B cell (primary cell): ENCODE data around the gene ATP7B. TPM values are rescaled to one million over a fixed set of nuclear protein-coding genes. Genes with fewer than 3 reads are reported as not detected.
A peak's percentile ranks its signal among the peaks of the same experiment; 100 is the strongest.

Experiments
- ATAC-seq: fragments of 200-7000 bp; cut with Tn5 transposase; one replicate; pipeline ENCODE4 v1.10.0; 2021; ENCODE audit warnings: low read depth, mild to moderate bottlenecking, moderate number of reproducible peaks, moderate library complexity
- CTCF ChIA-PET: fragments of 350-600 bp; sonication (Branson Sonifier 250); formaldehyde crosslinking; loops from one replicate; lab custom pipeline; 2021; ENCODE audit warnings: antibody characterized with exemption, inconsistent platforms; lab: Charles Lee
- POLR2A ChIA-PET: fragments of 350-600 bp; sonication (Branson Sonifier 250); formaldehyde crosslinking; loops from one replicate; lab custom pipeline; 2021; ENCODE audit warnings: antibody characterized with exemption; lab: Charles Lee
- DNase-seq: peaks from one replicate; pipeline ENCODE4 v3.0.0; 2013
- H2AFZ ChIP-seq: 2 replicates; pipeline ENCODE4 v1.6.1; 2012; ENCODE audit warnings: mild to moderate bottlenecking, low read depth, low read length; ENCODE audit not compliant: insufficient read depth, poor library complexity, severe bottlenecking
- H3K27ac ChIP-seq, 2 donors: 1 replicate in 1 of 2; 2 replicates in 1 of 2; pipeline ENCODE4 v1.5.1; 2012 to 2013; ENCODE audit warnings: low read length in 2 of 2, mild to moderate bottlenecking in 2 of 2, moderate library complexity in 1 of 2
- H3K27me3 ChIP-seq, 4 experiments: fragments of 200-600 bp in 1 of 4; sonication (generic) in 1 of 4; replicated peaks in 1 of 4; 1 replicate in 2 of 4; 2 replicates in 2 of 4; pipeline versions ENCODE4 v1.6.1 to v1.7.0; 2013 to 2016; ENCODE audit warnings: low read length in 3 of 4, mild to moderate bottlenecking in 2 of 4, mixed read lengths in 1 of 4, moderate library complexity in 1 of 4; ENCODE audit not compliant: insufficient read depth in 4 of 4, control insufficient read depth in 3 of 4; ENCODE audit errors: control extremely low read depth in 1 of 4
- H3K36me3 ChIP-seq, 2 experiments: replicated peaks in 1 of 2; 1 replicate in 1 of 2; 2 replicates in 1 of 2; pipeline versions ENCODE4 v1.6.1 to v1.7.1; 2013; ENCODE audit warnings: low read length in 1 of 2; ENCODE audit not compliant: insufficient read depth in 2 of 2, control insufficient read depth in 1 of 2; ENCODE audit errors: control extremely low read depth in 1 of 2, extremely low read depth in 1 of 2
- H3K4me1 ChIP-seq, 2 donors: fragments of 200-600 bp in 1 of 2; sonication (generic) in 1 of 2; 1 replicate in 1 of 2; 2 replicates in 1 of 2; pipeline versions ENCODE4 v1.5.1 to v1.6.1; 2013 to 2017; ENCODE audit warnings: low read length in 2 of 2; ENCODE audit not compliant: control insufficient read depth in 2 of 2, insufficient read depth in 2 of 2
- H3K4me2 ChIP-seq: replicated peaks from 2 replicates; pipeline ENCODE3; 2012; ENCODE audit warnings: mild to moderate bottlenecking, low read depth, low read length; ENCODE audit not compliant: poor library complexity, severe bottlenecking
- H3K4me3 ChIP-seq, 5 experiments: fragments of 200-600 bp in 1 of 5; sonication (generic) in 1 of 5; 1 replicate in 3 of 5; 2 replicates in 2 of 5; pipeline versions ENCODE4 v1.5.1 to v1.7.0; 2011 to 2016; ENCODE audit warnings: low read length in 4 of 5, mild to moderate bottlenecking in 4 of 5, low read depth in 2 of 5, control low read depth in 1 of 5, moderate library complexity in 1 of 5; ENCODE audit not compliant: insufficient read depth in 1 of 5; ENCODE audit errors: control extremely low read depth in 1 of 5, extremely low read depth in 1 of 5
- H3K79me2 ChIP-seq: fragments of 200-600 bp; sonication (generic); one replicate; pipeline ENCODE4 v1.6.0; 2016; ENCODE audit warnings: low read length; ENCODE audit not compliant: control insufficient read depth, insufficient read depth
- H3K9ac ChIP-seq: fragments of 200-600 bp; sonication (generic); 2 replicates; pipeline ENCODE4 v1.6.1; 2017; ENCODE audit warnings: mild to moderate bottlenecking, low read length, moderate library complexity
- H3K9me3 ChIP-seq, 3 donors: one replicate each; pipeline versions ENCODE4 v1.6.1 to v1.7.1; 2013; ENCODE audit warnings: low read length in 2 of 3; ENCODE audit not compliant: control insufficient read depth in 2 of 3, insufficient read depth in 1 of 3; ENCODE audit errors: control extremely low read depth in 1 of 3
- H4K20me1 ChIP-seq: 2 replicates; pipeline ENCODE4 v1.6.0; 2012; ENCODE audit warnings: mild to moderate bottlenecking, low read length; ENCODE audit not compliant: insufficient read depth, control insufficient read depth, poor library complexity, severe bottlenecking
- H3K27ac Mint-ChIP-seq: one replicate; pipeline ENCODE4 v1.8.0; 2021; ENCODE audit warnings: mixed read lengths
- H3K27me3 Mint-ChIP-seq: one replicate; pipeline ENCODE4 v1.8.0; 2021; ENCODE audit warnings: mixed read lengths
- H3K4me1 Mint-ChIP-seq: one replicate; pipeline ENCODE4 v1.8.0; 2021; ENCODE audit warnings: mixed read lengths
- H3K4me3 Mint-ChIP-seq: one replicate; pipeline ENCODE4 v1.8.0; 2021; ENCODE audit warnings: mixed read lengths
- H3K9me3 Mint-ChIP-seq: one replicate; pipeline ENCODE4 v1.8.0; 2022; ENCODE audit warnings: mixed read lengths; ENCODE audit not compliant: insufficient read depth
- EZH2 ChIP-seq: IDR thresholded peaks from 2 replicates; pipeline ENCODE4 v1.6.1; 2012; ENCODE audit warnings: borderline replicate concordance, low read depth, mild to moderate bottlenecking, moderate library complexity, low read length; ENCODE audit not compliant: insufficient read depth, poor library complexity, severe bottlenecking
- WGBS: methylation state at CpG from one replicate; pipeline ENCODE4 v1.1.5; 2013; ENCODE audit warnings: missing lambda C conversion rate; ENCODE audit not compliant: insufficient coverage; 5-methylcytosine and 5-hydroxymethylcytosine counted together
- intact Hi-C: fragments of 100-400 bp; cut with micrococcal nuclease; formaldehyde crosslinking; loops from one replicate; pipeline ENCODE4 v1.10.0; 2022
- polyA plus RNA-seq: library from polyadenylated mRNA; depleted of rRNA; stranded (reverse); fragments of >200 nt; gene quantifications from 2 replicates; pipeline ENCODE4 v1.2.3, GENCODE V29; 2012
- total RNA-seq, 2 donors: library from RNA; stranded (reverse); fragments of 120-200 nt in 1 of 2; gene quantifications; 1 replicate in 1 of 2; 2 replicates in 1 of 2; pipeline versions ENCODE4 v1.2.3 to v1.2.4, GENCODE V29; 2013 to 2022
- TF ChIP-seq, protein P1 (sequence below): fragments of 200-600 bp; IDR thresholded peaks from one replicate; pipeline ENCODE4 v1.8.0; 2022; ENCODE audit warnings: antibody characterized with exemption, mild to moderate bottlenecking

The ATP7B gene
- total and polyA plus RNA-seq, 2 donors (not counting 1 experiment from before 2014, with no cell fraction given), result 0.10 to 0.91 TPM

DNA sequence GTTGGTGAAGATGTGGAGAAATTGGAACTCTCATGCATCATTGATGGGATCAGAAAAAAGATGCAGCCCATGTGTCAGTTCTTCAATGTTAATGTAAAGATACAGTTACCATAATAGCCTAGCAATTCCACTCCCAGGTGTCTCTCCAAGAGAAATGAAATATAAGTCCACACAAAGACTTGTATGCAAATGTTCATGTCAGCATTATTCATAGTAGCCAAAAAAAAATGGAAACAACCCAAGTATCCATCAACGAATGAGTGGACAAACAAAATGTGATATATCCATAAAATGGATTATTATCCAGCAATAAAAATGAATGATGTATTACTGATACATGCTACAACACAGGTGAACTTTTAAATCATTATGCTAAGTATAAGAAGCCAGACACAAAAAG is 110.8 kb downstream of the ATP7B start:
- no peaks in the 10 kb centered on the region for H3K4me1 Mint-ChIP-seq
- Histone ChIP-seq H3K79me2 (no peaks in the 10 kb centered on the region), H3K27me3 (peaks cover 0 to 8% (median 0%) of the 10 kb centered on the region in 4 experiments), H3K9ac (no peak overlapping the region), H4K20me1 (no peaks in the 10 kb centered on the region), H2AFZ (no peak overlapping the region), H3K9me3 (no peaks in the 10 kb centered on the region), H3K4me2 (no peak overlapping the region), H3K4me3 (no peak overlapping the region), H3K4me1 (no peaks in the 10 kb centered on the region), H3K36me3 (no peaks in the 10 kb centered on the region), H3K27ac (no peak overlapping the region)
- peaks cover 11% of the 10 kb centered on the region for H3K27me3 Mint-ChIP-seq
- H3K9me3 Mint-ChIP-seq, result no peaks in the 10 kb centered on the region
- H3K4me3 Mint-ChIP-seq, result no peak overlapping the region
- ChIA-PET CTCF (no interaction called here), POLR2A (no interaction called here)
- ATAC-seq, result no peak
- no peak for DNase-seq
- intact Hi-C loops, result no loop called here
- H3K27ac Mint-ChIP-seq, result no peak overlapping the region
- no CpG with 5 or more reads among the region's 1 CpG for WGBS
- TF ChIP-seq, protein P1, sequence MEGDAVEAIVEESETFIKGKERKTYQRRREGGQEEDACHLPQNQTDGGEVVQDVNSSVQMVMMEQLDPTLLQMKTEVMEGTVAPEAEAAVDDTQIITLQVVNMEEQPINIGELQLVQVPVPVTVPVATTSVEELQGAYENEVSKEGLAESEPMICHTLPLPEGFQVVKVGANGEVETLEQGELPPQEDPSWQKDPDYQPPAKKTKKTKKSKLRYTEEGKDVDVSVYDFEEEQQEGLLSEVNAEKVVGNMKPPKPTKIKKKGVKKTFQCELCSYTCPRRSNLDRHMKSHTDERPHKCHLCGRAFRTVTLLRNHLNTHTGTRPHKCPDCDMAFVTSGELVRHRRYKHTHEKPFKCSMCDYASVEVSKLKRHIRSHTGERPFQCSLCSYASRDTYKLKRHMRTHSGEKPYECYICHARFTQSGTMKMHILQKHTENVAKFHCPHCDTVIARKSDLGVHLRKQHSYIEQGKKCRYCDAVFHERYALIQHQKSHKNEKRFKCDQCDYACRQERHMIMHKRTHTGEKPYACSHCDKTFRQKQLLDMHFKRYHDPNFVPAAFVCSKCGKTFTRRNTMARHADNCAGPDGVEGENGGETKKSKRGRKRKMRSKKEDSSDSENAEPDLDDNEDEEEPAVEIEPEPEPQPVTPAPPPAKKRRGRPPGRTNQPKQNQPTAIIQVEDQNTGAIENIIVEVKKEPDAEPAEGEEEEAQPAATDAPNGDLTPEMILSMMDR, result no peak
- TF ChIP-seq EZH2, result no peak

DNA sequence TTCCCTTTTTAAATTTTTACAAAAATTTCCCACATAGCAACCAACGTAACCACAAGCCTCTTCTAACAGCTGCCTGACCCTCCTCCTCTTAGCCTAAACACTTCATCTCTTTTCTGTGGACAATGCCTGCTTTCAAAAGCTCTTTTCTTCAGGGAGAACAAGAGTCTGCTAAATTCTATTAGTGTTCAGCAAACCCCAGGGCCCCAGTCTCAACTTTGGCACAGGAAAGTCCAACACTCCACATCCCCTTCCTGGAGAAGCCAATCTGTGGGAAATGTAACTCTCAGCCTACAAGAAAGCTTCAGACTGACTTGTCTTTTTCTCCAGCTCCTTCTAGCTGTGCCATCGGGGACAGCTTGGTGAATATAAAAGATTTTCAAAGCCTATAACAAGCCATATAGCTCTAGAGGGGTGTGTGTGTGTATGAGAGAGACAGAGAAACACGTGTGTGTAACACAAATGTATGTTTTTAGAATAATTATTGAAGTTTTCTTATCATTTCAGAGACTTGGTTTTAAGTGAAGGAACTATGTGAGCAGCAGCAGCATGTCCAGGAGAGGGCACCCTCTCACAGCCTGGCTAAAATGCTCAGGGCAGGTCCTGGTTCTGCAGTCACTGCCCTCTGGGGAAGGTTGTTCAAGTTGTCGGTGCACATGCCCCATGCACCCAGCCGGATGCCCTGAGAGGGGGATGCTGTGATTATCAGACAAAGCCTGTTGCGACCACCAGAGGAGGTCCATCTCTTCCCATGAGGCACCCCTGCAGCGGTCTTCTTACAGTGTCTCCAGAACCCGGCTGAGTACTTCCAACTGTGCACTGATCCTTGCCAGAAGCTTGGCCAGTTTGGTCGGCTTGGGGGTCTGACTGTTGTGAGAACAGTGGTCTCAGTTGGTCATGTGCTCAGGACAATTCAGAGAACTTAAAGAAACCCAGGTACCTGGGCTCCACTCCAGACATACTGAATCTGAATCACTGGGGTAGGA is 115.1 kb downstream of the ATP7B start:
- H3K27me3 ChIP-seq, result peaks cover 0 to 8% (median 0%) of the 10 kb centered on the region in 4 experiments
- intact Hi-C loops, result loop anchor here (1.0 kb wide), 1 partner anchor 231 kb away; no protein-coding TSS in a partner anchor
- WGBS, result 45% methylated on average over 7 of the region's 9 CpGs
- TF ChIP-seq EZH2, result no peak
- TF ChIP-seq, protein P1, result peak; percentile 42
- no peak overlapping the region for H3K27ac ChIP-seq
- H3K27ac Mint-ChIP-seq, result no peak overlapping the region
- H3K4me3 ChIP-seq, result no peak overlapping the region
- ATAC-seq (peak; percentile 43), DNase-seq (peak; percentile 42)
- H3K79me2 ChIP-seq, result no peaks in the 10 kb centered on the region
- H3K9me3 ChIP-seq, result no peaks in the 10 kb centered on the region
- H3K4me2 ChIP-seq, result no peak overlapping the region
- POLR2A ChIA-PET, result no interaction called here
- H3K4me1 ChIP-seq, result no peaks in the 10 kb centered on the region
- CTCF ChIA-PET, result interaction anchor here (0.6 to 2.9 kb wide), 3 partner anchors 9 to 305 kb away, joined by 3 to 15 read pairs (median 4); no protein-coding TSS in a partner anchor
- no peaks in the 10 kb centered on the region for H3K36me3 ChIP-seq
- no peaks in the 10 kb centered on the region for H3K4me1 Mint-ChIP-seq
- peaks cover 25% of the 10 kb centered on the region for H3K27me3 Mint-ChIP-seq
- no peak overlapping the region for H3K9ac ChIP-seq
- no peaks in the 10 kb centered on the region for H4K20me1 ChIP-seq
- no peak overlapping the region for H2AFZ ChIP-seq
- no peak overlapping the region for H3K4me3 Mint-ChIP-seq
- no peaks in the 10 kb centered on the region for H3K9me3 Mint-ChIP-seq
